ENCODE results near the gene RASSF8. TPM values are rescaled to one million over a fixed set of nuclear protein-coding genes. Genes with fewer than 3 reads are reported as not detected.

RASSF8 gene
- total and polyA plus RNA-seq, 10 donors = 1.4 to 38.0 (median 10.9) TPM

DNA sequence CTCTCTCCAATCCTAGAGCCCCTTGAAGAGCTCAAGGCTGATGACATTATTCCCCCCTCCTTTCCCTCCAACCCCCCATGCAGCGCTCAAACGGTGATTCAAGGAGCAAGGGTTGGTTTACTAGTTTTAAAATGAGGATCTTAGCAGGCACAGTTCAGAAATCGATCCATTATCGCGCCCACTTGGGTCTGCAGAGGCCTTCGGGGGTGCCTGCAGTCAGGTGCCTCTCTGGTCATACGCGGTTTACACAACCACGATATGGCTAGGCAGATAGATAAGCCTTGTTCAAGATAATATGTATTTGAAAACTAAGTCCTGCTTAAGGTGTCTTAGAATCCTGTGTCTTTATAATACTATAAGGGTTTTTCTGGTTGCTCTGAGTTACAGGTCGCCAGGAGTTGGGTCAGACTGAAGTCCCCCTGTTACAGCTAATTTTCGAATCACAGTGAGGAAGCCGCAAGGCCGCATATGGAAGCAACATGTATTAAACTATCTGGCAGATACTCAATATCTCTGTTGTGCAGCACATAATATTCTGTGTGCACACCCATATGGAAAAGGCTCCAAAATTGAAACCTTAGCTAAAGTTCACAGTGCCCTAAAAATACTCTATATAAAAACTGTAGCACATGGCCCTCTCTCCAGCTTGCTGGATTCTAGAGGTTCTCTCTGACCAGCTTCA, 156.4 kb downstream of the RASSF8 start:
- H3K4me1 ChIP-seq = peaks cover 3 to 53% (median 25%) of the 10 kb centered on the region in 6 donors
- peak overlapping the region in 7 of 8 donors; percentile 45 to 71 (median 49) for H3K4me3 ChIP-seq
- H3K27me3 ChIP-seq (replicated peaks in 1 of 7) = peaks cover 0 to 11% (median 0%) of the 10 kb centered on the region in 7 donors
- WGBS, 5 donors = 52 to 60% (median 57%) methylated on average over 13 of the region's 13 CpGs
- TF ChIP-seq POLR2AphosphoS5 (IDR thresholded peaks at IDR 0.05) = no peak
- TF ChIP-seq POLR2A (IDR thresholded peaks at IDR 0.05) = no peak
- TF ChIP-seq, protein P1, sequence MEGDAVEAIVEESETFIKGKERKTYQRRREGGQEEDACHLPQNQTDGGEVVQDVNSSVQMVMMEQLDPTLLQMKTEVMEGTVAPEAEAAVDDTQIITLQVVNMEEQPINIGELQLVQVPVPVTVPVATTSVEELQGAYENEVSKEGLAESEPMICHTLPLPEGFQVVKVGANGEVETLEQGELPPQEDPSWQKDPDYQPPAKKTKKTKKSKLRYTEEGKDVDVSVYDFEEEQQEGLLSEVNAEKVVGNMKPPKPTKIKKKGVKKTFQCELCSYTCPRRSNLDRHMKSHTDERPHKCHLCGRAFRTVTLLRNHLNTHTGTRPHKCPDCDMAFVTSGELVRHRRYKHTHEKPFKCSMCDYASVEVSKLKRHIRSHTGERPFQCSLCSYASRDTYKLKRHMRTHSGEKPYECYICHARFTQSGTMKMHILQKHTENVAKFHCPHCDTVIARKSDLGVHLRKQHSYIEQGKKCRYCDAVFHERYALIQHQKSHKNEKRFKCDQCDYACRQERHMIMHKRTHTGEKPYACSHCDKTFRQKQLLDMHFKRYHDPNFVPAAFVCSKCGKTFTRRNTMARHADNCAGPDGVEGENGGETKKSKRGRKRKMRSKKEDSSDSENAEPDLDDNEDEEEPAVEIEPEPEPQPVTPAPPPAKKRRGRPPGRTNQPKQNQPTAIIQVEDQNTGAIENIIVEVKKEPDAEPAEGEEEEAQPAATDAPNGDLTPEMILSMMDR (IDR thresholded peaks at IDR 0.05 in 8 of 11, conservative IDR thresholded peaks at IDR 0.05 in 3 of 11) = no peak
- H3K36me3 ChIP-seq = no peaks in the 10 kb centered on the region
- peak overlapping the region; percentile 69 to 92 (median 86) for H3K27ac ChIP-seq
- H3K9me3 ChIP-seq = no peaks in the 10 kb centered on the region
- no peak for DNase-seq
- intact Hi-C loops (cut with DNase I; ENCODE audit: low total_unique reads) = no loop called here

DNA sequence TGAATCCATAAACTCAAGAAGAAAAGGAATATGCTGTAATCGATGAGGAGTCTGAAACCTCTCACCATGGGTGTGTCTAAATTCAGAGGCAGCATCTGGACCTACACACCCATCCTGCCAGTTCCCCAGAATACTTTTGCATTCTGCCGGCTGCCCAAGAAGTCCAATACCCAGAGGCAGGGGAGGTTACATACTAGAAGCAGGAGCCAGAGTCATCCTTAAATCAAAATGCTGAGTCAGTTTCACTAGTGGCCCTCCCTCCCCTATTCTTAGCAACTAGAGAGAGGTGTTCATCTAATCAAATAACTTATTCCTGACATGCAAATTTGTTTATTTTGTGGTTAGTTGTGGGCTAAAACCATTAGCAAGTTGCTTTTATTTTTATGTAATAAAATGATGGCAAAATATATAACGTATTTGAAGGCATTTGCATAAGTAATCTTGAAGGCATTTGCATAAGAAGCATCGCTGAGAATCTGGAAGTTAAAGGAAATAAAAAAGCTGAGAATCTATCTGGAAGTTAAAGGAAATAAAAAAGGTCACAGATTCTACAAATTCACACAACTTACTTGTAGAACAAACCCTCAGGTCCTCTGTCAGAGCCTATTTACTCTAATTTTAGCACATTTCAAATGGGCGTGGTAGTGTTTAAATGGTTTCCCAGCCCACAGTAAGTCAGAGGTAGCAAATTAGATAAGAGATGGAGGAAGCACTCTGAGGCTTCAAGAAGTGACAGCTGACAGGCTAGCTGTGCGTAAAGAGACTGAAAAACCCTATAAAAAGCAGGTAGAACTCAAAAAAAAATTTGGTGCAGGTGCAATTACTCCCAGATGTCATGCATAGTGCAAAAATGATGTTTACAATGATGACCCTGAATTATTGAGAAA, 158.6 kb downstream of the RASSF8 start:
- DNase-seq = no peak
- Histone ChIP-seq H3K4me1 (peaks cover 3 to 66% (median 40%) of the 10 kb centered on the region in 6 donors), H3K27ac (peak overlapping the region in 6 of 8 donors; percentile 1 to 91 (median 28)), H3K27me3 (replicated peaks in 1 of 7) (peaks cover 0 to 30% (median 12%) of the 10 kb centered on the region in 7 donors), H3K4me3 (peak overlapping the region in 1 of 8 donors; percentile 13), H3K36me3 (no peaks in the 10 kb centered on the region), H3K9me3 (no peaks in the 10 kb centered on the region)
- TF ChIP-seq POLR2A (IDR thresholded peaks at IDR 0.05) = peak in 1 of 3 donors; percentile 24
- TF ChIP-seq, protein P1 (IDR thresholded peaks at IDR 0.05 in 8 of 11, conservative IDR thresholded peaks at IDR 0.05 in 3 of 11) = no peak
- no peak for TF ChIP-seq POLR2AphosphoS5 (IDR thresholded peaks at IDR 0.05)
- 58 to 76% (median 65%) methylated on average over 6 of the region's 6 CpGs for WGBS, 5 donors
- intact Hi-C loops (cut with DNase I; ENCODE audit: low total_unique reads) = no loop called here

DNA sequence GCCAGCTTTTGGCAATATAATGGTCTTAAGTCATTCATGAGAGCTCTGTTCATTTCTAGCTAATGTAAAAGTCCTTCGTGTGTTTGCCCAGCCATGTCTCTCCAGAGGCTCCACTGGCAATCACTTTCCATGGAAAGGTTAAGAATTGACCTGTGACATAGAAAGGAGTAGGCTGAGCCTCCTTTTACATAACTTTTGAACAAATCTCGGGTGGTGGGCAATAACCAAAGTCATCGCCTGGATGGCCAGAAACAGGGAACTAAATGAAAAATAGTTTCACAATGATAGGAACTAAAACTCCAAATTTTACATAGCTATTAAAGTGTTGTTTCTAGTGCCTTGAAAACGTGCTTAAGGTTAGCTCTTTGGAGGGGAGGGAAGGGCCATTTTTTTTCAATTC, 159.8 kb downstream of the RASSF8 start:
- intact Hi-C loops (cut with DNase I; ENCODE audit: low total_unique reads) = no loop called here
- TF ChIP-seq POLR2A (IDR thresholded peaks at IDR 0.05) = no peak
- TF ChIP-seq, protein P1 (IDR thresholded peaks at IDR 0.05 in 8 of 11, conservative IDR thresholded peaks at IDR 0.05 in 3 of 11) = no peak
- no peak for TF ChIP-seq POLR2AphosphoS5 (IDR thresholded peaks at IDR 0.05)
- 43 to 61% (median 51%) methylated on average over 4 of the region's 4 CpGs for WGBS, 5 donors
- Histone ChIP-seq H3K4me3 (no peak overlapping the region), H3K27me3 (replicated peaks in 1 of 7) (peaks cover 0 to 42% (median 12%) of the 10 kb centered on the region in 7 donors), H3K9me3 (no peaks in the 10 kb centered on the region), H3K4me1 (peaks cover 6 to 72% (median 45%) of the 10 kb centered on the region in 6 donors), H3K36me3 (no peaks in the 10 kb centered on the region), H3K27ac (peak overlapping the region in 5 of 8 donors; percentile 14 to 91 (median 43))
- DNase-seq = no peak

Measured in spleen (tissue), 11 donors.